ENCODE data around the gene C12orf75. TPM values are rescaled to one million over a fixed set of nuclear protein-coding genes. Genes with fewer than 3 reads are reported as not detected.
"Not testable (repeated sequence)": the region's sequence is repeated elsewhere in the genome, so short reads cannot be mapped to it uniquely, and the experiment has no call there.

C12orf75 gene
- total RNA-seq, 2 experiments from 2014 or later: 56.0 to 57.5 TPM

DNA sequence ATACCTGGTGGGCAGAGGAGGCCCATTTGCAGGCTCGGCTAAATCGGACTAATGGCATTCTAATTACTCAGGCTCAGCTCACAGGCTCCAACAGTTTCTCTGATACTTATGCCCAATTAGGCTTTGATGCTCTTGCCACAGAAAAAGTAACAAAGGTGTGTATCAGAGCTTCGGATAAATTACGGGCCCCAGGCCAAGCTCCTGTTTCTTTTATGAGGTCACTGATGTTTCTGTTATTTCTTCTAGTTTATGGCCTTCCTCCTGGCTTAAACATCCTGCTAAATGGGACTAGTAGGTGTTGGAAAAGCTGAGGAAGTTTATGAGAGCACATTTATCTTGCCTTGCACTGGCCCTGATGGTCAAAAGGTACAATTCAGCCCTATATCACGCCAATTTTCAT lies 28.8 kb upstream of the C12orf75 start:
- DNase-seq: no peak
- Mint-ChIP-seq H3K4me1 (no peaks in the 10 kb centered on the region), H3K4me3 (no peak overlapping the region), H3K36me3 (peaks cover 7% of the 10 kb centered on the region), H3K27me3 (no peaks in the 10 kb centered on the region), H3K9me3 (peaks cover 16% of the 10 kb centered on the region), H3K27ac (no peak overlapping the region)

DNA sequence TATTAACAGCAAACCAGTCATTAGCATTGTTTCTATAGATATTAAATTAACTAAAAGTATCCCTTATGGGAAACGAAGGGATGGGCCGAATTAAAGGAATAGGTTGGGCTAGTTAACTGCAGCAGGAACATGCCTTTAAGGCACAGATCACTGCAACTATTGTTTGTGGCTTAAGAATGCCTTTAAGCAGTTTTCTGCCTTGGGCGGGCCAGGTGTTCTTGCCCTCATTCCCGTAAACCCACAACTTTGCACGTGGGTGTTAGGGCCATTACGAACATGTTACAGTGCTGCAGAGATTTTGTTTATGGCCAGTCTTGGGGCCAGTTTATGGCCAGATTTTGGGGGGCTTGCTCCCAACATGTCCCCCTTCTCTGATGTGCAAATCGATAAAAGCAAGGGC lies 27.5 kb upstream of the C12orf75 start:
- not testable (repeated sequence) for H3K4me3 Mint-ChIP-seq, H3K4me1 Mint-ChIP-seq, H3K36me3 Mint-ChIP-seq, DNase-seq, H3K27me3 Mint-ChIP-seq, H3K27ac Mint-ChIP-seq
- H3K9me3 Mint-ChIP-seq: peaks cover 13% of the 10 kb centered on the region

DNA sequence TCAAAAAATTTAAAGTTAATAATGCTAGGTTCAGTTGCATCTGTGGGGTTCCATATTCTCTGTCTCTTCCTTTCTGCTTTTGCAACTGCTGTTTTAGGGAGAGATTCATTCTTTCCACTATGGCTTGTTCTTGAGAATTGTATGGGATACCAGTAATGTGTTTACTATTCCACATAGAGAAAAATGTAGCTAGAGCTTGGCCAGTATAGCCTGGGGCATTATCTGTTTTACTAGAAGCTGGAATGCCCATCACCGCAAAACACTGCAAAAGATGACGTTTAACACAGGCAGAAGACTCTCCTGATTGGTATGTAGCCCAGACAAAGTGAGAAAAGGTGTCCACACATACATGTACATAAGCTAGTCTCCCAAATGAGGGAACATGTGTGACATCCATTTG lies 25.9 kb upstream of the C12orf75 start:
- not testable (repeated sequence) for DNase-seq, H3K4me1 Mint-ChIP-seq, H3K36me3 Mint-ChIP-seq, H3K4me3 Mint-ChIP-seq, H3K27ac Mint-ChIP-seq, H3K27me3 Mint-ChIP-seq
- peaks cover 13% of the 10 kb centered on the region for H3K9me3 Mint-ChIP-seq

DNA sequence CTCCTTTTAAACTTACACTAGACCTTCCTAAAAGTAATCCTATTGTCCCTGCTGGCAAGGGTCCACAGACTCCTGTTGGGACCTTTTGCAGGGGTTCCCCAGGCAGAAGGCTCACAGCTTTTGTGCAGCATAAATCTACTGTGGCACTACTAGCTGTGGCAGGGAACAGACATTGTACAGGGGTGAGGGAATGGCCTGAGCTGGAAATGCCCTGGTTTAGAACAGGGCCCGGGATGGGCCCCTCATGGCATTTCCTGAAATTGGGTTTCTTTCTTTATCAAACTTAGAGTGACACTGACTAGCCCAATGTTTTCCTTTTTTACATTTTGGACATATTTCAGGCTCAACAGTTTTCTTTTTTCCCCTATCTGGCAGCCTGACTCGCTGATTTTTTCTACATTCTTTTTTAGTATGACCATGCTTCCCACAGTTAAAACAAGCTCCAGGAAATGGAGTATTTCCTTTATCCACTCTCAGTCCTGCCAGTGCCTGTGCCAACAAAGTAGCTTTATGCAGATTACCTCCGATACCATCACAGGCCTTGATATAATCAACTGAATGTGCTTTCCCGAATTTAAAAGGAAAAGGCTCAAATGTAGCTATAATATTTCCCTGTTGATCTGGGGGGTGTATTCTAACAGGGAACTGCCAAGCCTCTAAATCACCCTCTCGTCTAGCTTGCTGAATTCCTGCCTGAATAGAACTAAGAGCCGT lies 22.7 kb upstream of the C12orf75 start:
- not testable (repeated sequence) for H3K4me3 Mint-ChIP-seq, H3K9me3 Mint-ChIP-seq, H3K27me3 Mint-ChIP-seq, H3K27ac Mint-ChIP-seq, H3K36me3 Mint-ChIP-seq, H3K4me1 Mint-ChIP-seq, DNase-seq

DNA sequence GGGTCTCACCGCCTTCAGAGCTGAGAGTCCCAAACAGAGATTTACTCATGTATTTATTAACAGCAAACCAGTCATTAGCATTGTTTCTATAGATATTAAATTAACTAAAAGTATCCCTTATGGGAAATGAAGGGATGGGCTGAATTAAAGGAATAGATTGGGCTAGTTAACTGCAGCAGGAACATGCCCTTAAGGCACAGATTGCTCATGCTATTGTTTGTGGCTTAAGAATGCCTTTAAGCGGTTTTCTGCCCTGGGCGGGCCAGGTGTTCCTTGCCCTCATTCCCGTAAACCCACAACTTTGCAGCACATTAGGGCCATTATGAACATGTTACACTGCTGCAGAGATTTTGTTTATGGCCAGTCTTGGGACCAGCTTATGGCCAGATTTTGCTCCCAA lies 21.7 kb upstream of the C12orf75 start:
- not testable (repeated sequence) for H3K27ac Mint-ChIP-seq, H3K4me1 Mint-ChIP-seq, H3K27me3 Mint-ChIP-seq, H3K4me3 Mint-ChIP-seq, H3K36me3 Mint-ChIP-seq, DNase-seq
- H3K9me3 Mint-ChIP-seq: peaks cover 12% of the 10 kb centered on the region

DNA sequence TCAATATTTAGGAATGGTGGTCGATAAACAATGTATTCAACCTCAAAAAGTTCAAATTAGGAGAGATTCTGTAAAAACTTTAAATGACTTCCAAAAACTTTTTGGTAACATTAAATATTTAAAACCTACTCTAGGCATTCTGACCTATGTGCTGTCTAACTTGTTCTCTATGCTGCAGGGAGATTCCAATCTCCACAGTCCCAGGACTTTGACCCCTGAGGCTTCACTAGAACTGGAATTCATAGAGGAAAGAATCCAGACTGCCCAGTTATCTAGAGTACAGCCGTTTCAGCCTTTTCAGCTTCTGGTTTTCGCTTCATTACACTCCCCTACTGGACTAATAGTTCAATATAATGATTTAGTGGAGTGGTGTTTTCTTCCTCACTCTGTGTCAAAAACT lies 21.1 kb upstream of the C12orf75 start:
- not testable (repeated sequence) for H3K4me1 Mint-ChIP-seq, H3K36me3 Mint-ChIP-seq, H3K27me3 Mint-ChIP-seq, DNase-seq, H3K4me3 Mint-ChIP-seq, H3K27ac Mint-ChIP-seq
- peaks cover 15% of the 10 kb centered on the region for H3K9me3 Mint-ChIP-seq

DNA sequence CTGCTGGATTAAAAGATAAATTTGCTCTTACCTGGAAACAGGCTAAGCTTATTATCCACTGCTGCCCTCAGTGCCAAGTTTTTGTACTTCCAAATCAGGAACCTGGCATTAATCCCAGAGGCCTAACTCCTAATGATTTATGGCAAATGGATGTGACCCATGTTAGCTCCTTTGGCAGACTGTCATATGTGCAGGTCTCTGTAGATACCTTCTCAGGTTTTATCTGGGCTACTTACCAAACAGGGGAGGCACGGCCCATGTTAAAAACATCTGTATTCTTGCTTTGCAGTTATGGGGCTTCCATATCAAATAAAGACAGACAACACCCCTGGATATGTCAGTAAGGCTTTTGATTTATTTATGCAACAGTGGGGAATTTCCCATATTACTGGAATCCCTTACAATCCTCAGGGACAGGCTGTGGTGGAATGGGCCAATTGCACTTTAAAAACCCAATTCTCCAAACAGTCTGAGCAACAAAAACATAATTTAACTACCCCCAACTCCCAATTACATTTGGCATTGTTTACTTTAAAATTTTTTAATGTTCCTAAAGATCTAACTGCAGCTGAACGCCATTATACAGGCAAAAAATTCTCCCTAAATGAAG lies 19.9 kb upstream of the C12orf75 start:
- H3K4me1 Mint-ChIP-seq, H3K27ac Mint-ChIP-seq, H3K27me3 Mint-ChIP-seq, H3K36me3 Mint-ChIP-seq, DNase-seq, H3K4me3 Mint-ChIP-seq: not testable (repeated sequence)
- peaks cover 15% of the 10 kb centered on the region for H3K9me3 Mint-ChIP-seq

DNA sequence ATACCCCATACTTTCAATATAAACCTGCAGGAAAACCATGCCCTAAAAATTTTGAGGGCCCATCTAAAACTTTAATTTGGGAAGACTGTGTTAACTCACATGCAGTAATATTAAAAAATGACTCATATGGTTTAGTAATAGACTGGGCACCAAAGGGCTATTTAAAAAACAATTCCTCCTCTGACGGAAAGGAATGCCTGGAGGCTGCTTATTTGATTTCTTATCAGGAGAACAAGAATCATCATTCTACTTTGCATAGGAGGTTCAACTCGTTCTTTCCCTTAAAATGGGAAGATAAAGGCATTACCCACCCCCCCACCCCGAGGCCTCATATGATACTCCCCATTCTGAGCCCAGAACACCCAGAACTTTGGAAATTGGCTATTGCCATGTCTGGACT lies 18.6 kb upstream of the C12orf75 start:
- not testable (repeated sequence) for H3K4me1 Mint-ChIP-seq, DNase-seq, H3K27ac Mint-ChIP-seq, H3K27me3 Mint-ChIP-seq, H3K4me3 Mint-ChIP-seq, H3K36me3 Mint-ChIP-seq
- H3K9me3 Mint-ChIP-seq: peaks cover 15% of the 10 kb centered on the region

DNA sequence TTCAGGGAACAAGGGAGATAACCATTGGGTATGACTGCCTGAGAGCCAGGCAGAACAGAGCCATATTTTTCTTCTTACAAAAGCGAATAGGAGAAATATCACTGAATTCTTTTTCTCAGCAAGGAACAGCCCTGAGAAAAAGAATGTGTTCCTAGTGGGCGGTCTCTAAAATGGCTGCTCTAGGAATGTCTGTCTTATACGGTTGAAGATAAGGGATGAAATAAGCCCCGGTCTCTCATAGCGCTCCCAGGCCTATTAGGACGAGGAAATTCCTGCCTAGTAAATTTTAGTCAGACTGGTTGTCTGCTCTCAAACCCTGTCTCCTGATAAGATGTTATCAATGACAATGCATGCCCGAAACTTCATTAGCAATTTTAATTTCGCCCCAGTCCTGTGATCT lies 16.7 kb upstream of the C12orf75 start:
- H3K36me3 Mint-ChIP-seq, H3K4me3 Mint-ChIP-seq, DNase-seq, H3K27me3 Mint-ChIP-seq, H3K4me1 Mint-ChIP-seq, H3K27ac Mint-ChIP-seq: not testable (repeated sequence)
- peaks cover 11% of the 10 kb centered on the region for H3K9me3 Mint-ChIP-seq

DNA sequence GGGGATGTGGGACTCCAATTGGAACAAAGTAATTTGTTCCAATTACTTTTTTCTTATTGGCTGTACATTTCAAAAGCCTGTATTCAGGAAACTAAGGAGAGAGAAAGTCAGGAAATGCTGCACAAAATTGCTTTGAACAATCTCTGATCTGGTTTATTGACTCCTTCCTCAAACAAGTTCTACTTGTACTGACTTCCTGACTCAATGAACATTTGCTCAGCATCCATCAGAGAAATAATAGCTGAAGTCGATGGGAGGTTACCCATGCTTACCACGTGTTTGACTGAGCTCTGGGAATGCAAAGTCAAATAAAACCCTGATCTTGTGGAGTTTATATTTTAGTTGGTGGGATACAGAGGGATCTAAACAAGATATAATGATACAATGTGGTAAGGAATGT lies 15.4 kb upstream of the C12orf75 start:
- Mint-ChIP-seq H3K4me1 (peaks cover 8% of the 10 kb centered on the region), H3K4me3 (no peak overlapping the region), H3K27ac (no peak overlapping the region), H3K36me3 (peaks cover 2% of the 10 kb centered on the region), H3K27me3 (no peaks in the 10 kb centered on the region), H3K9me3 (peaks cover 8% of the 10 kb centered on the region)
- no peak for DNase-seq

DNA sequence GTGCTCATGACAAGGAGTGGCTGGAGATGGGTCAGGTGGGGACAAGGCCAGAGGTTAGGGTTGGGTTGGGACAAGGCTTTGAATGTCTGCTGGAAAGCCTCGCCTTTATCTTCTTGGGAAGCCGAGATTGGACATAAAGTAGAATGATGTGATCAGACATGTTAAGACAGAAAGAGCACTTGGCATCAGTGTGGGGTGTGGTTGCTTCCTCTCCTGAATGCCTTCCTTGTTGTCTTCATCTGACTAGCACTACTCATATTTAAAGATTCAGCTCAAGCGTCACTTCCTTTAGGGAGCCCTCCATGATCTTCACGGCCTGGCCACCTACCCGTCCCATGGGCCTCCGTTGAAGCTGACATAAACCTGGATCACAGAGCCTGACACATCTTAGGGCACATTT lies 14.8 kb upstream of the C12orf75 start:
- peaks cover 2% of the 10 kb centered on the region for H3K36me3 Mint-ChIP-seq
- no peak for DNase-seq
- H3K4me3 Mint-ChIP-seq: no peak overlapping the region
- H3K27me3 Mint-ChIP-seq: no peaks in the 10 kb centered on the region
- peaks cover 8% of the 10 kb centered on the region for H3K9me3 Mint-ChIP-seq
- H3K4me1 Mint-ChIP-seq: peaks cover 8% of the 10 kb centered on the region
- no peak overlapping the region for H3K27ac Mint-ChIP-seq

DNA sequence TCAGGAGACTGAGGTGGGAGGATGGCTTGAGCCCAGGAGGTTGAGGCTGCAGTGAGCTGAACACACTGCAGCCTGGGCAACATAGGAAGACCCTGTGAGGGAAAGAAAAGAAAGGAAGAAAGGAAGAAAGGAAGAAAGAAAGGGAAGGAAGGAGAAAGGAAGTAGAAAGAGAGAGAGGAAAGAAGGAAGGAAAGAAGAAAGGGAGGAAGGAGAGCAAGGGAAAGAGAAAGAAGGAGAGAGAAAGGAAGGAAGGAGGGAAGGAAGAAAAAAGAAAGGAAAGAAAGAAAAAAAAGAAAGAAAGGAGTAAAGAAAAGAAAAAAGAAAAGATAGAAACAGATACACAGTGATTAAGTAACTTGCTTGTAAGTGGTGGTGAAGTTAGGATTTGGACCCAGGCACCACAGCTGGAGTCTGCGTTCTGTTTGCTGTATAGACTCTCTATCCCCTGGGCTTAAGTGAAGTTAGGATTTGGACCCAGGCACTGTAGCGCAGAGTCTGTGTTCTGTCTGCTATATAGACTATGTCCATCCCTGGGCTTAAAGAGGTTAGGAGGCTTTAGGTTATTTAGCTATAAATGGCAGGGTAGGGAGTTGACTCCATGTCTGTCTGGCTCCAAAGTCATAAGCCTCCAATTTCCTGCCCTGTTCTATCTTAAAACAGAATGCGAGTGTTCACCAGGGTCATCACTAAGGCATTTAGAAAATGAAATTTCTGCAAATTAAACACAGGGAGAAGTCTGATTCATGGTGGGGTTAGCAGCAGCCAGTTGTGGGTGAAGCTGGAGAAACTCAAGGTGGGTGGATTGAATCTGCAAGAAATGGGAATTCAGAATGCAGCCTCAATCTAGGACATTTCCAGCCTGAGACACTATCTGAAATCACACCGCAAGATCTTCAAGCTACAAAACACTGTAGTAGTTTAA lies 13.3 kb upstream of the C12orf75 start:
- DNase-seq: no peak
- Mint-ChIP-seq H3K36me3 (peaks cover 2% of the 10 kb centered on the region), H3K9me3 (peaks cover 8% of the 10 kb centered on the region), H3K4me1 (peaks cover 8% of the 10 kb centered on the region), H3K27ac (no peak overlapping the region), H3K4me3 (no peak overlapping the region), H3K27me3 (no peaks in the 10 kb centered on the region)

DNA sequence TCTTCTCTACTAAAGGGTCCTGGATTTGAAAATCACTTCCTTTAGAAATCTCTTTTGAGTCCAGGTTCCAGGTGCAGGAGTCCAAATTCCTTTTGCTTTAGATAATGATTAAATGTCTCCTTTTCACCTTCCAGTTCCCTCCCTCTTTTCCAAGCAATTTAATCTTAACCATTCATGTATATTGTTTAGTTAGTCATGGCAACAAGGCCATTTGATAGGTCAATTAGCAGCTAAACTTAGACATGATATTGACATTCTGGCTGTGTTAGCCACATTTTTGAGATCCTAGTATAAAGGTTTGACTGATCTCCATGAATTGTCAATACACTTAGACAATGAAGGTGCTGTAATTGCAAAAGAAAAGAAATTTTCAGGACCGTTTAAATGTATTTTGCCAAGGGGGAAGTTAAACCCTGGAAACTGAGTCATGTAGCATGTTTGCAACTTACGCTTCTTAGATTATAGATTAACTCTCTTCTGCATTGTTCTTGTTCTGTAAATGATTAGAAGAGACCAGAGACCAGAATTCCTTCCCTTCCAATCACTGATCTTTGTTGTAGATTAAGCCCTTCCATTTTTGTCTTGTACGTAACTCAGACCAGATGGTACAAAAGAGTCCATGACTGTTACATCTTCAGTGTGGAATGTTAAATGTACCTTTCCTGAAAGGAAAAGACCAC lies 12.4 kb upstream of the C12orf75 start:
- H3K36me3 Mint-ChIP-seq: peaks cover 2% of the 10 kb centered on the region
- H3K27ac Mint-ChIP-seq: no peak overlapping the region
- peaks cover 8% of the 10 kb centered on the region for H3K4me1 Mint-ChIP-seq
- H3K9me3 Mint-ChIP-seq: peaks cover 8% of the 10 kb centered on the region
- no peak overlapping the region for H3K4me3 Mint-ChIP-seq
- no peak for DNase-seq
- no peaks in the 10 kb centered on the region for H3K27me3 Mint-ChIP-seq

DNA sequence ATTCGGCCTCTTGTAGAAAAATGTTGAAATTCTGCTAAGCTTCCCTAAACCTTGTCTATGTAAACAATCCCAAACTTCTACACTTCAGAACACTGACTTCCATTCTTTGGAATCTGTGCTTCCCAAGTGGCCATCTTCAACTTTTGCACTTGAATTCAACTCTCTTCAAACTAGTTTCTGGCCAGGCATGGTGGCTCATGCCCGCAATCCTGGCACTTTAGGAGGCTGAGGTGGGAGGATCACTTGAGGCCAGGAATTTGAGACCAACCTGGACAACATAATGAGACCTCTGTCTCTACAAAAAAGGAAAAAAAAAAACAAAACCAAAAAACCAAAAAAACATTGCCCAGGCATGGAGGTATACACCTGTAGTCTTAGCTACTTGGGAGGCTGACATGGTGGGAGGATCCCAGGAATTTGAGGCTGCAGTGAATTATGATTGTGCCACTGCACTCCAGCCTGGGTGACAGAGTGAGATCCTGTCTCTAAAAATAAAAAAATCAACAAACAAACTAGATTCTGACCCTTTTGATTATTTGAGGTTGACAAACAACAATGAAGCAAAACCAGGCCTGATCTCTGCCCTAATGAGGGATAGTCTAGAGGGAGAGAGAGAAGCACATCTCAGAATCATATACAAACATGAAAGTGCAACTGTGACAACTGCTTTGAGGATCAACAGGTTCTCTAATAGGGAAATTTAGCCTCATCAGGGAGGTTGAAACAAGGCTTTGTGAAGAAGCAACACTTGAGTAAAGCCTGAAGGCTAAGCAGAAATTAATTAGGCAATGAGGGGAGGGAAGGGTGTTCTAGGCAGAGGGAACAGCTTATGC lies 11.6 kb upstream of the C12orf75 start:
- H3K4me1 Mint-ChIP-seq: peaks cover 8% of the 10 kb centered on the region
- H3K36me3 Mint-ChIP-seq: peaks cover 2% of the 10 kb centered on the region
- no peak overlapping the region for H3K27ac Mint-ChIP-seq
- no peaks in the 10 kb centered on the region for H3K27me3 Mint-ChIP-seq
- H3K9me3 Mint-ChIP-seq: peaks cover 4% of the 10 kb centered on the region
- H3K4me3 Mint-ChIP-seq: no peak overlapping the region
- no peak for DNase-seq

All from activated naive CD8-positive, alpha-beta T cell treated with anti-CD3 and anti-CD28 coated beads for 36 hours (primary cell).